GM20000 (cell line): ENCODE data around the gene MMRN2.

Experiments used
- DNase-seq: peaks from one replicate; pipeline ENCODE4 v3.0.0; 2012; ENCODE audit warnings: low spot score
- CTCF ChIP-seq: IDR thresholded peaks from 2 replicates; pipeline ENCODE4 v1.5.1; 2012; ENCODE audit warnings: mild to moderate bottlenecking, control low read depth; ENCODE audit errors: extremely low read depth, missing control alignments

MMRN2 gene

GRCh38 chr10:86971232-86971991, 14.0 kb upstream of the MMRN2 start:
- no peak for TF ChIP-seq CTCF
- peak; percentile 93 for DNase-seq

- no peak for TF ChIP-seq CTCF
- DNase-seq, result no peak
Observed at GRCh38 chr10:86970982-86971231, 13.5 kb upstream of the MMRN2 start.

GRCh38 chr10:86970162-86970981, 13.0 kb upstream of the MMRN2 start:
- TF ChIP-seq CTCF, result no peak
- DNase-seq, result peak; percentile 57

- DNase-seq, result peak; percentile 21
- no peak for TF ChIP-seq CTCF
Observed at GRCh38 chr10:86969421-86970041, 12.1 kb upstream of the MMRN2 start.

- DNase-seq, result no peak
- TF ChIP-seq CTCF, result no peak
Observed at GRCh38 chr10:86968994-86969355, 11.6 kb upstream of the MMRN2 start.

- no peak for TF ChIP-seq CTCF
- DNase-seq, result peak; percentile 19
Observed at GRCh38 chr10:86968271-86968993, 11.0 kb upstream of the MMRN2 start, which contains the start of gene ADIRF. Gene ADIRF (plus strand): TSS chr10:86968482. CDS start chr10:86968545, 63 bp downstream.
